K562 (cell line): ENCODE data around the gene TIMP1. TPM values are rescaled to one million over a fixed set of nuclear protein-coding genes. Genes with fewer than 3 reads are reported as not detected.

Experiments
- ATAC-seq: fragments of 200-7000 bp; cut with Tn5 transposase; 3 replicates; pipeline ENCODE4 v1.9.1; 2020; ENCODE audit warnings: moderate library complexity
- BruUV-seq: library from RNA; stranded (reverse); fragments of 400-500 nt; replicated peaks from 2 replicates; lab custom pipeline; 2021; lab: Mats Ljungman, UMichigan
- CTCF ChIA-PET: fragments of 300-600 bp; formaldehyde crosslinking; extraction: SDS; loops from one replicate; lab custom pipeline; 2021; ENCODE audit warnings: low intra/inter-chr PET ratio; lab: Yijun Ruan, JAX
- POLR2A ChIA-PET: fragments of 300-600, 350-650 bp; sonication (Branson Sonifier 250); formaldehyde crosslinking; extraction: SDS; loops from one replicate; lab custom pipeline; 2021; ENCODE audit warnings: antibody characterized with exemption, inconsistent platforms; lab: Yijun Ruan, JAX
- DNase-seq, 4 experiments: peaks; one replicate each; pipeline versions ENCODE4 v3.0.0 to v3.0.0-alpha.2; 2011 to 2018; ENCODE audit warnings: low spot score in 3 of 4, mixed read lengths in 3 of 4; ENCODE audit errors: extremely low read depth in 1 of 4
- FAIRE-seq: peaks from 2 replicates; lab custom pipeline; 2011; peaks lifted over from hg19 to GRCh38; lab: Jason Lieb, UNC
- H2AFZ ChIP-seq: 2 replicates; pipeline ENCODE4 v1.6.0; 2011; ENCODE audit warnings: low read depth, low read length, control low read depth, inconsistent platforms
- H3K27ac ChIP-seq: fragments of 200-600 bp; 3 replicates; pipeline ENCODE4 v1.8.0; 2011; ENCODE audit warnings: low read depth, mild to moderate bottlenecking, control low read depth, inconsistent platforms, low read length, moderate library complexity, mixed read lengths; ENCODE audit errors: extremely low read depth
- H3K27me3 ChIP-seq, 2 experiments: fragments of 300-600 bp in 1 of 2; 2 replicates in 1 of 2; 3 replicates in 1 of 2; pipeline versions ENCODE4 v1.6.0 to v1.8.0; 2011; ENCODE audit warnings: inconsistent platforms in 2 of 2, low read length in 2 of 2, mild to moderate bottlenecking in 1 of 2, mixed read lengths in 1 of 2, moderate library complexity in 1 of 2; ENCODE audit not compliant: control insufficient read depth in 2 of 2, insufficient read depth in 2 of 2
- H3K36me3 ChIP-seq: fragments of 300-600 bp; 3 replicates; pipeline ENCODE4 v1.8.0; 2011; ENCODE audit warnings: mild to moderate bottlenecking, low read length, inconsistent platforms; ENCODE audit not compliant: control insufficient read depth, insufficient read depth
- H3K4me1 ChIP-seq, 2 experiments: fragments of 200-600 bp in 1 of 2; replicated peaks in 1 of 2; 2 replicates in 1 of 2; 3 replicates in 1 of 2; pipeline versions ENCODE4 v1.5.1 to v1.8.0; 2011; ENCODE audit warnings: inconsistent platforms in 2 of 2, low read length in 2 of 2, mild to moderate bottlenecking in 1 of 2, mixed read lengths in 1 of 2, moderate library complexity in 1 of 2; ENCODE audit not compliant: control insufficient read depth in 2 of 2, insufficient read depth in 2 of 2
- H3K4me2 ChIP-seq: 2 replicates; pipeline ENCODE4 v1.6.1; 2011; ENCODE audit warnings: low read length, control low read depth, inconsistent platforms, mixed read lengths; ENCODE audit not compliant: insufficient read depth
- H3K4me3 ChIP-seq: fragments of 200-600 bp; sonication (generic), shearing (Covaris generic); 2 replicates; pipeline ENCODE4 v1.5.1; 2016; ENCODE audit warnings: control low read depth, inconsistent platforms
- H3K79me2 ChIP-seq: fragments of 200-600 bp; 3 replicates; pipeline ENCODE4 v1.8.0; 2011; ENCODE audit warnings: low read length, inconsistent platforms; ENCODE audit not compliant: control insufficient read depth, insufficient read depth
- H3K9ac ChIP-seq, 2 experiments: 2 replicates each; pipeline versions ENCODE4 v1.6.0 to v1.6.1; 2011; ENCODE audit warnings: low read depth in 2 of 2, low read length in 2 of 2, control low read depth in 1 of 2, inconsistent platforms in 1 of 2, mild to moderate bottlenecking in 1 of 2, mixed read lengths in 1 of 2; ENCODE audit not compliant: insufficient read depth in 1 of 2
- H3K9me1 ChIP-seq: one replicate; pipeline ENCODE4 v1.6.0; 2011; ENCODE audit warnings: inconsistent platforms, mild to moderate bottlenecking, low read length, moderate library complexity; ENCODE audit not compliant: control insufficient read depth, insufficient read depth
- H3K9me3 ChIP-seq: replicated peaks from 2 replicates; pipeline ENCODE4 v1.5.1; 2011; ENCODE audit warnings: low read depth, low read length, inconsistent platforms; ENCODE audit not compliant: control insufficient read depth, insufficient read depth
- H4K20me1 ChIP-seq: replicated peaks from 2 replicates; pipeline ENCODE4 v1.6.1; 2011; ENCODE audit warnings: low read length, inconsistent platforms, mixed read lengths; ENCODE audit not compliant: control insufficient read depth, insufficient read depth
- AFF1 ChIP-seq, 2 experiments: fragments of 450-650 bp; IDR thresholded peaks; 2 replicates each; pipeline ENCODE4 v1.6.1; 2018; ENCODE audit warnings: mild to moderate bottlenecking in 2 of 2, low read depth in 1 of 2; ENCODE audit not compliant: partially characterized antibody in 2 of 2
- RBFOX2 ChIP-seq: fragments of 200-400 bp; formaldehyde crosslinking; IDR thresholded peaks from 2 replicates; pipeline ENCODE4 v1.6.1; 2017; ENCODE audit warnings: low read depth, mild to moderate bottlenecking, low read length, moderate library complexity
- ZMIZ1 ChIP-seq, 2 experiments: fragments of 150-350 bp in 1 of 2; IDR thresholded peaks; 2 replicates each; pipeline ENCODE4 v1.6.1; 2012 to 2016; ENCODE audit warnings: low read depth in 2 of 2, low read length in 2 of 2, mild to moderate bottlenecking in 1 of 2, moderate library complexity in 1 of 2
- WGBS: fragments of 100-300 bp; shearing (Covaris generic); methylation state at CpG from one replicate; pipeline ENCODE4 v1.1.6; 2016; ENCODE audit warnings: low coverage, mixed read lengths; ENCODE audit not compliant: insufficient coverage; ENCODE audit errors: missing lambda C conversion rate; 5-methylcytosine and 5-hydroxymethylcytosine counted together
- in situ Hi-C: fragments of 300-500 bp; cut with MboI; formaldehyde crosslinking; loops from 4 replicates; pipeline ENCODE4 v1.15.0; 2018; ENCODE audit warnings: inconsistent platforms, mixed read lengths
- intact Hi-C: fragments of 100-400 bp; cut with micrococcal nuclease; formaldehyde crosslinking; loops from 2 replicates; pipeline ENCODE4 v1.14.2; 2022
- polyA plus RNA-seq, 8 experiments: library from polyadenylated mRNA; depleted of rRNA in 4 of 8; stranded (reverse) in 5 of 8; unstranded in 3 of 8; fragments of >200 nt; fragmentation: Nextera tagmentation in 2 of 8; fragmentation: Illumina TruSeq in 1 of 8; extraction: Ambion mirVana in 2 of 8; extraction: Trizol in 1 of 8; gene quantifications; 2 replicates each; pipeline versions ENCODE4 v1.2.1 to v1.2.3, GENCODE V29; 2011 to 2014; ENCODE audit warnings: inconsistent platforms in 1 of 8, missing spikeins in 1 of 8
- total RNA-seq, 7 experiments: library from RNA; depleted of rRNA in 6 of 7; stranded (reverse); fragments of >200 nt in 6 of 7; fragmentation: Illumina TruSeq in 2 of 7; extraction: Trizol in 2 of 7; gene quantifications; 2 replicates each; pipeline versions ENCODE4 v1.2.1 to v1.2.3, GENCODE V29; 2011 to 2021; ENCODE audit warnings: low replicate concordance in 1 of 7

The TIMP1 gene
- total and polyA plus RNA-seq, 9 of the 15 experiments (the other 6 are each of a cell fraction or from before 2014, with no cell fraction given): 115 to 699 (median 273) TPM

- H3K9me1 ChIP-seq: no peaks in the 10 kb centered on the region
- intact Hi-C loops: no loop called here
- no peak for FAIRE-seq
Measured at GRCh38 chrX:47586043-47586787, 4.0 kb downstream of the TIMP1 start.

More at GRCh38 chrX:47586043-47586787, 4.0 kb downstream of the TIMP1 start:
- no TSS peak for BruUV-seq
- no peak overlapping the region for H3K9ac ChIP-seq
- H4K20me1 ChIP-seq: no peaks in the 10 kb centered on the region
- H3K9me3 ChIP-seq: no peaks in the 10 kb centered on the region
- no peaks in the 10 kb centered on the region for H3K27me3 ChIP-seq
- peak in 1 of 2 experiments; percentile 27 for TF ChIP-seq AFF1 (IDR thresholded peaks at IDR 0.05; ENCODE audit: low read depth in 1 of 2, partially characterized antibody in 2 of 2)
- TF ChIP-seq ZMIZ1 (IDR thresholded peaks at IDR 0.05; ENCODE audit: low read depth in 2 of 2, low read length in 2 of 2): no peak
- TF ChIP-seq RBFOX2: peak; percentile 41; the same call in 1 of the 2 replicates
- no peak overlapping the region for H3K27ac ChIP-seq
- CTCF ChIA-PET: no interaction called here
- H3K79me2 ChIP-seq: peaks cover 29% of the 10 kb centered on the region
- H3K4me2 ChIP-seq: peak overlapping the region; percentile 11; the same call in 1 of the 2 replicates
- DNase-seq (no peak), ATAC-seq (no peak)
- H3K4me3 ChIP-seq: no peak overlapping the region
- POLR2A ChIA-PET: interaction anchor here (0.8 to 1.0 kb wide), 2 partner anchors 10 to 11 kb away, joined by 3 to 4 read pairs; no protein-coding TSS in a partner anchor
- peaks cover 36% of the 10 kb centered on the region; the same call in 2 of the 3 replicates for H3K36me3 ChIP-seq
- in situ Hi-C loops: no loop called here
- 74% methylated on average over 9 of the region's 11 CpGs for WGBS
- H3K4me1 ChIP-seq: peaks cover 13 to 22% of the 10 kb centered on the region in 2 experiments; a peak in 4 of 5 replicates
- no peak overlapping the region for H2AFZ ChIP-seq
